SW 1271 (cell line): Measurements from ENCODE around the gene TCEAL3.
A peak's percentile ranks its signal among the peaks of the same experiment; 100 is the strongest.
"Not testable (repeated sequence)": the region's sequence is repeated elsewhere in the genome, so short reads cannot be mapped to it uniquely, and the experiment has no call there.

Source experiments
- DNase-seq, 2 experiments: peaks; one replicate each; lab custom pipeline; 2025; lab: John Stamatoyannopoulos, UW

TCEAL3 gene

GRCh38 chrX:103626855-103627254 is 19.1 kb downstream of the TCEAL3 start:
- DNase-seq = no peak

GRCh38 chrX:103628386-103629317 is 20.9 kb downstream of the TCEAL3 start, which contains the start of gene TCEAL1:
TSS of gene TCEAL1 (plus strand) at chrX:103628975. CDS start at chrX:103629917, 942 bp downstream.
- peak in 1 of 2 experiments; percentile 49 for DNase-seq

- DNase-seq = peak; percentile 4 to 42
Observed at GRCh38 chrX:103629318-103630170, 21.8 kb downstream of the TCEAL3 start.

- no peak for DNase-seq
Observed at GRCh38 chrX:103630171-103630511, 22.4 kb downstream of the TCEAL3 start.

- DNase-seq = no peak
Observed at GRCh38 chrX:103631145-103631544, 23.4 kb downstream of the TCEAL3 start.

- DNase-seq = no peak
Observed at GRCh38 chrX:103635436-103635835, 27.7 kb downstream of the TCEAL3 start.

GRCh38 chrX:103637604-103638338 is 30.0 kb downstream of the TCEAL3 start:
- no peak for DNase-seq

GRCh38 chrX:103638479-103639346 is 30.9 kb downstream of the TCEAL3 start:
- DNase-seq = not testable (repeated sequence)

GRCh38 chrX:103640401-103641155 is 32.8 kb downstream of the TCEAL3 start:
- no peak for DNase-seq

GRCh38 chrX:103644125-103644524 is 36.4 kb downstream of the TCEAL3 start:
- no peak for DNase-seq

GRCh38 chrX:103647630-103648029 is 39.9 kb downstream of the TCEAL3 start:
- DNase-seq = no peak

- no peak for DNase-seq
Observed at GRCh38 chrX:103651151-103651773, 43.5 kb downstream of the TCEAL3 start.

- DNase-seq = not testable (repeated sequence)
Observed at GRCh38 chrX:103655230-103656000, 47.7 kb downstream of the TCEAL3 start.

- peak; percentile 54 to 77 for DNase-seq
Observed at GRCh38 chrX:103656617-103657016, 48.9 kb downstream of the TCEAL3 start.

- DNase-seq = not testable (repeated sequence)
Observed at GRCh38 chrX:103657066-103657465, 49.3 kb downstream of the TCEAL3 start.

- no peak for DNase-seq
Observed at GRCh38 chrX:103658681-103659433, 51.1 kb downstream of the TCEAL3 start.

- not testable (repeated sequence) for DNase-seq
Observed at GRCh38 chrX:103659460-103659859, 51.7 kb downstream of the TCEAL3 start.
